Skeletal muscle cell (primary cell): ENCODE data around the gene LGALS3.
A peak's percentile ranks its signal among the peaks of the same experiment; 100 is the strongest.

Experiments used
- DNase-seq: peaks from one replicate; pipeline ENCODE4 v3.0.0-alpha.2; 2010; ENCODE audit warnings: low read depth
- H3K4me3 ChIP-seq: 2 replicates; pipeline ENCODE4 v1.5.1; 2011; ENCODE audit warnings: low read depth, mild to moderate bottlenecking, control low read depth, low read length, moderate library complexity

Gene LGALS3

GRCh38 chr14:55128386-55129085, 516 bp upstream of the LGALS3 start:
- DNase-seq: no peak
- peak overlapping the region; percentile 86 for H3K4me3 ChIP-seq

GRCh38 chr14:55129428-55130195, 560 bp downstream of the LGALS3 start:
- DNase-seq: no peak
- H3K4me3 ChIP-seq: peak overlapping the region; percentile 86

GRCh38 chr14:55130196-55130550, 1.1 kb downstream of the LGALS3 start:
- peak overlapping the region; percentile 86 for H3K4me3 ChIP-seq
- DNase-seq: no peak

GRCh38 chr14:55131370-55132137, 2.5 kb downstream of the LGALS3 start:
- DNase-seq: no peak
- peak overlapping the region; percentile 86 for H3K4me3 ChIP-seq

- DNase-seq: no peak
- H3K4me3 ChIP-seq: no peak overlapping the region
Observed at GRCh38 chr14:55133416-55133815, 4.4 kb downstream of the LGALS3 start.

GRCh38 chr14:55136241-55136640, 7.2 kb downstream of the LGALS3 start:
- H3K4me3 ChIP-seq: no peak overlapping the region
- DNase-seq: no peak

- peak; percentile 79 for DNase-seq
- H3K4me3 ChIP-seq: no peak overlapping the region
Observed at GRCh38 chr14:55136885-55137786, 8.1 kb downstream of the LGALS3 start.

GRCh38 chr14:55138091-55138490, 9.0 kb downstream of the LGALS3 start:
- no peak for DNase-seq
- no peak overlapping the region for H3K4me3 ChIP-seq

- H3K4me3 ChIP-seq: no peak overlapping the region
- DNase-seq: no peak
Observed at GRCh38 chr14:55139141-55139540, 10.1 kb downstream of the LGALS3 start.

- no peak overlapping the region for H3K4me3 ChIP-seq
- DNase-seq: no peak
Observed at GRCh38 chr14:55139696-55140509, 10.9 kb downstream of the LGALS3 start.

GRCh38 chr14:55141825-55142224, 12.8 kb downstream of the LGALS3 start:
- H3K4me3 ChIP-seq: no peak overlapping the region
- DNase-seq: no peak

- DNase-seq: no peak
- H3K4me3 ChIP-seq: no peak overlapping the region
Observed at GRCh38 chr14:55142466-55142865, 13.4 kb downstream of the LGALS3 start.

GRCh38 chr14:55146425-55146824, 17.4 kb downstream of the LGALS3 start:
- DNase-seq: no peak
- H3K4me3 ChIP-seq: no peak overlapping the region

GRCh38 chr14:55151601-55152000, 22.5 kb downstream of the LGALS3 start:
- H3K4me3 ChIP-seq: no peak overlapping the region

GRCh38 chr14:55152052-55152753, 23.2 kb downstream of the LGALS3 start:
- no peak for DNase-seq
- H3K4me3 ChIP-seq: no peak overlapping the region

More at GRCh38 chr14:55151601-55152000, 22.5 kb downstream of the LGALS3 start:
- DNase-seq: no peak

- no peak for DNase-seq
- H3K4me3 ChIP-seq: no peak overlapping the region
Observed at GRCh38 chr14:55153951-55154350, 24.9 kb downstream of the LGALS3 start.

- DNase-seq: no peak
- H3K4me3 ChIP-seq: no peak overlapping the region
Observed at GRCh38 chr14:55157080-55157479, 28.0 kb downstream of the LGALS3 start.

GRCh38 chr14:55158412-55158811, 29.4 kb downstream of the LGALS3 start:
- DNase-seq: no peak
- no peak overlapping the region for H3K4me3 ChIP-seq
